ENCODE measurements around the gene RNF113B. TPM values are rescaled to one million over a fixed set of nuclear protein-coding genes. Genes with fewer than 3 reads are reported as not detected.

Gene RNF113B
- total RNA-seq: not detected

GRCh38 chr13:98176777-98177608 lies at the start of gene RNF113B:
Gene RNF113B (minus strand): TSS chr13:98177269. CDS start chr13:98177236, 33 bp downstream.
- no peak within 1 kb of the TSS for H3K4me3 ChIP-seq (ENCODE audit: low read length)
- H3K9me3 ChIP-seq (ENCODE audit: low read depth, low read length): no peaks in the 10 kb centered on the region
- H3K4me1 ChIP-seq (ENCODE audit: insufficient read depth, low read length): no peaks in the 10 kb centered on the region
- H3K27me3 ChIP-seq (ENCODE audit: insufficient read depth, low read length): no peaks in the 10 kb centered on the region

GRCh38 chr13:98226496-98226895 lies 49.4 kb upstream of the RNF113B start:
- no peaks in the 10 kb centered on the region for H3K27me3 ChIP-seq (ENCODE audit: insufficient read depth, low read length)
- no peaks in the 10 kb centered on the region for H3K4me1 ChIP-seq (ENCODE audit: insufficient read depth, low read length)
- H3K4me3 ChIP-seq (ENCODE audit: low read length): no peak overlapping the region
- H3K9me3 ChIP-seq (ENCODE audit: low read depth, low read length): no peaks in the 10 kb centered on the region

- Histone ChIP-seq H3K9me3 (ENCODE audit: low read depth, low read length) (no peaks in the 10 kb centered on the region), H3K4me3 (ENCODE audit: low read length) (no peak overlapping the region), H3K4me1 (ENCODE audit: insufficient read depth, low read length) (no peaks in the 10 kb centered on the region), H3K27me3 (ENCODE audit: insufficient read depth, low read length) (no peaks in the 10 kb centered on the region)
Measured at GRCh38 chr13:98225036-98225940, 48.2 kb upstream of the RNF113B start.

- H3K4me3 ChIP-seq (ENCODE audit: low read length): no peak overlapping the region
- H3K27me3 ChIP-seq (ENCODE audit: insufficient read depth, low read length): no peaks in the 10 kb centered on the region
- no peaks in the 10 kb centered on the region for H3K9me3 ChIP-seq (ENCODE audit: low read depth, low read length)
- H3K4me1 ChIP-seq (ENCODE audit: insufficient read depth, low read length): no peaks in the 10 kb centered on the region
Measured at GRCh38 chr13:98224557-98224956, 47.5 kb upstream of the RNF113B start.

GRCh38 chr13:98223741-98224140 lies 46.7 kb upstream of the RNF113B start:
- Histone ChIP-seq H3K9me3 (ENCODE audit: low read depth, low read length) (no peaks in the 10 kb centered on the region), H3K4me3 (ENCODE audit: low read length) (no peak overlapping the region), H3K27me3 (ENCODE audit: insufficient read depth, low read length) (no peaks in the 10 kb centered on the region), H3K4me1 (ENCODE audit: insufficient read depth, low read length) (no peaks in the 10 kb centered on the region)

GRCh38 chr13:98222816-98223215 lies 45.7 kb upstream of the RNF113B start:
- Histone ChIP-seq H3K4me3 (ENCODE audit: low read length) (no peak overlapping the region), H3K4me1 (ENCODE audit: insufficient read depth, low read length) (no peaks in the 10 kb centered on the region), H3K9me3 (ENCODE audit: low read depth, low read length) (no peaks in the 10 kb centered on the region), H3K27me3 (ENCODE audit: insufficient read depth, low read length) (no peaks in the 10 kb centered on the region)

GRCh38 chr13:98222081-98222554 lies 45.0 kb upstream of the RNF113B start:
- Histone ChIP-seq H3K4me3 (ENCODE audit: low read length) (no peak overlapping the region), H3K4me1 (ENCODE audit: insufficient read depth, low read length) (no peaks in the 10 kb centered on the region), H3K27me3 (ENCODE audit: insufficient read depth, low read length) (no peaks in the 10 kb centered on the region), H3K9me3 (ENCODE audit: low read depth, low read length) (no peaks in the 10 kb centered on the region)

GRCh38 chr13:98221234-98221633 lies 44.2 kb upstream of the RNF113B start:
- Histone ChIP-seq H3K4me3 (ENCODE audit: low read length) (no peak overlapping the region), H3K4me1 (ENCODE audit: insufficient read depth, low read length) (no peaks in the 10 kb centered on the region)

GRCh38 chr13:98220271-98220791 lies 43.3 kb upstream of the RNF113B start:
- no peak overlapping the region for H3K4me3 ChIP-seq (ENCODE audit: low read length)
- no peaks in the 10 kb centered on the region for H3K9me3 ChIP-seq (ENCODE audit: low read depth, low read length)
- H3K4me1 ChIP-seq (ENCODE audit: insufficient read depth, low read length): no peaks in the 10 kb centered on the region
- no peaks in the 10 kb centered on the region for H3K27me3 ChIP-seq (ENCODE audit: insufficient read depth, low read length)

More at GRCh38 chr13:98221234-98221633, 44.2 kb upstream of the RNF113B start:
- H3K9me3 ChIP-seq (ENCODE audit: low read depth, low read length): no peaks in the 10 kb centered on the region
- H3K27me3 ChIP-seq (ENCODE audit: insufficient read depth, low read length): no peaks in the 10 kb centered on the region

- no peak overlapping the region for H3K4me3 ChIP-seq (ENCODE audit: low read length)
- H3K9me3 ChIP-seq (ENCODE audit: low read depth, low read length): no peaks in the 10 kb centered on the region
- no peaks in the 10 kb centered on the region for H3K27me3 ChIP-seq (ENCODE audit: insufficient read depth, low read length)
- H3K4me1 ChIP-seq (ENCODE audit: insufficient read depth, low read length): no peaks in the 10 kb centered on the region
Measured at GRCh38 chr13:98219685-98220084, 42.6 kb upstream of the RNF113B start.

GRCh38 chr13:98217597-98217996 lies 40.5 kb upstream of the RNF113B start:
- H3K9me3 ChIP-seq (ENCODE audit: low read depth, low read length): no peaks in the 10 kb centered on the region
- H3K27me3 ChIP-seq (ENCODE audit: insufficient read depth, low read length): no peaks in the 10 kb centered on the region
- no peaks in the 10 kb centered on the region for H3K4me1 ChIP-seq (ENCODE audit: insufficient read depth, low read length)
- no peak overlapping the region for H3K4me3 ChIP-seq (ENCODE audit: low read length)

GRCh38 chr13:98216711-98217285 lies 39.7 kb upstream of the RNF113B start:
- Histone ChIP-seq H3K4me1 (ENCODE audit: insufficient read depth, low read length) (no peaks in the 10 kb centered on the region), H3K4me3 (ENCODE audit: low read length) (no peak overlapping the region), H3K27me3 (ENCODE audit: insufficient read depth, low read length) (no peaks in the 10 kb centered on the region)

GRCh38 chr13:98216135-98216565 lies 39.1 kb upstream of the RNF113B start:
- Histone ChIP-seq H3K4me1 (ENCODE audit: insufficient read depth, low read length) (no peaks in the 10 kb centered on the region), H3K4me3 (ENCODE audit: low read length) (no peak overlapping the region), H3K27me3 (ENCODE audit: insufficient read depth, low read length) (no peaks in the 10 kb centered on the region), H3K9me3 (ENCODE audit: low read depth, low read length) (no peaks in the 10 kb centered on the region)

More at GRCh38 chr13:98216711-98217285, 39.7 kb upstream of the RNF113B start:
- no peaks in the 10 kb centered on the region for H3K9me3 ChIP-seq (ENCODE audit: low read depth, low read length)

- Histone ChIP-seq H3K9me3 (ENCODE audit: low read depth, low read length) (no peaks in the 10 kb centered on the region), H3K27me3 (ENCODE audit: insufficient read depth, low read length) (no peaks in the 10 kb centered on the region), H3K4me3 (ENCODE audit: low read length) (no peak overlapping the region), H3K4me1 (ENCODE audit: insufficient read depth, low read length) (no peaks in the 10 kb centered on the region)
Measured at GRCh38 chr13:98215508-98215907, 38.4 kb upstream of the RNF113B start.
